Choroid plexus epithelial cell (primary cell): ENCODE measurements around the gene UBE2O.

Experiments
- DNase-seq: peaks from one replicate; pipeline ENCODE4 v3.0.0-alpha.2; 2010; ENCODE audit warnings: low read depth
- H3K4me3 ChIP-seq: 2 replicates; pipeline ENCODE4 v1.5.1; 2011; ENCODE audit warnings: low read depth, mild to moderate bottlenecking, control low read depth, low read length, moderate library complexity
- CTCF ChIP-seq: conservative IDR thresholded peaks from 2 replicates; pipeline ENCODE4 v1.5.1; 2011; ENCODE audit warnings: low read depth, mild to moderate bottlenecking, control low read depth, inconsistent platforms, low read length, moderate library complexity

UBE2O gene

GRCh38 chr17:76498876-76499251, 45.9 kb upstream of the UBE2O start:
- TF ChIP-seq CTCF, result no peak
- DNase-seq, result no peak
- no peak overlapping the region for H3K4me3 ChIP-seq

- peak; percentile 90 for DNase-seq
- no peak for TF ChIP-seq CTCF
- H3K4me3 ChIP-seq, result peak overlapping the region; percentile 37
Observed at GRCh38 chr17:76497979-76498875, 45.3 kb upstream of the UBE2O start.

GRCh38 chr17:76497699-76497978, 44.7 kb upstream of the UBE2O start:
- TF ChIP-seq CTCF, result no peak
- no peak for DNase-seq
- peak overlapping the region; percentile 37 for H3K4me3 ChIP-seq

GRCh38 chr17:76496464-76496863, 43.5 kb upstream of the UBE2O start:
- no peak overlapping the region for H3K4me3 ChIP-seq
- DNase-seq, result no peak
- TF ChIP-seq CTCF, result no peak

GRCh38 chr17:76495663-76496400, 42.9 kb upstream of the UBE2O start:
- DNase-seq, result no peak
- no peak for TF ChIP-seq CTCF
- H3K4me3 ChIP-seq, result no peak overlapping the region

GRCh38 chr17:76493505-76494167, 40.7 kb upstream of the UBE2O start:
- TF ChIP-seq CTCF, result no peak
- peak overlapping the region; percentile 43 for H3K4me3 ChIP-seq
- DNase-seq, result peak; percentile 17
